HCT116 (cell line): ENCODE results near the gene ETS1. TPM values are rescaled to one million over a fixed set of nuclear protein-coding genes. Genes with fewer than 3 reads are reported as not detected.

Source experiments
- ATAC-seq: fragments of 200-7000 bp; cut with Tn5 transposase; 2 replicates; pipeline ENCODE4 v1.9.1; 2020; ENCODE audit warnings: mild to moderate bottlenecking, moderate library complexity
- BruUV-seq: library from RNA; stranded (reverse); fragments of 400-500 nt; replicated peaks from 2 replicates; lab custom pipeline; 2021; lab: Mats Ljungman, UMichigan
- CTCF ChIA-PET: fragments of 300-600 bp; sonication (Branson Sonifier 250); formaldehyde crosslinking; loops from one replicate; lab custom pipeline; 2021; ENCODE audit warnings: antibody characterized with exemption; lab: Charles Lee
- POLR2A ChIA-PET: fragments of 300-600, 350-600 bp; sonication (Branson Sonifier 250); formaldehyde crosslinking; loops from one replicate; lab custom pipeline; 2021; ENCODE audit warnings: antibody characterized with exemption; lab: Charles Lee
- RAD21 ChIA-PET, 2 experiments: fragments of 300-600 bp; sonication (Branson Sonifier 250); formaldehyde crosslinking; loops; one replicate each; lab custom pipeline; 2023; ENCODE audit warnings: low total read pairs in 2 of 2; ENCODE audit not compliant: uncharacterized antibody in 2 of 2, unreplicated experiment in 2 of 2, low non-redundant PET in 1 of 2; lab: Charles Lee
- DNase-seq: peaks from one replicate; pipeline ENCODE4 v3.0.0-alpha.2; 2010; ENCODE audit warnings: low read depth, low spot score
- H2AFZ ChIP-seq: fragments of 200-600 bp; shearing (Covaris generic), sonication (generic); 2 replicates; pipeline ENCODE4 v1.6.1; 2017; ENCODE audit warnings: low read depth, mixed run types, mixed read lengths, antibody characterized with exemption, low read length; ENCODE audit not compliant: poor library complexity, severe bottlenecking
- H3K27ac ChIP-seq: 2 replicates; pipeline ENCODE4 v1.5.1; 2012; ENCODE audit warnings: low read depth, low read length
- H3K27me3 ChIP-seq: fragments of 200-600 bp; sonication (generic); 2 replicates; pipeline ENCODE4 v1.6.1; 2016; ENCODE audit warnings: mixed run types, low read length, mixed read lengths; ENCODE audit not compliant: insufficient read depth
- H3K36me3 ChIP-seq, 2 experiments: fragments of 200-500 bp in 1 of 2; fragments of 200-600 bp in 1 of 2; sonication (Bioruptor generic) in 1 of 2; sonication (generic) in 1 of 2; 2 replicates each; pipeline versions ENCODE4 v1.5.1 to v1.6.1; 2014 to 2016; ENCODE audit warnings: low read length in 2 of 2, inconsistent platforms in 1 of 2, mixed read lengths in 1 of 2, mixed run types in 1 of 2; ENCODE audit not compliant: insufficient read depth in 2 of 2, control insufficient read depth in 1 of 2
- H3K4me1 ChIP-seq, 2 experiments: fragments of 200-600 bp in 1 of 2; sonication (generic) in 1 of 2; 2 replicates each; pipeline versions ENCODE4 v1.5.1 to v1.6.1; 2012 to 2017; ENCODE audit warnings: low read length in 2 of 2, inconsistent platforms in 1 of 2, mild to moderate bottlenecking in 1 of 2, mixed read lengths in 1 of 2, mixed run types in 1 of 2, moderate library complexity in 1 of 2; ENCODE audit not compliant: insufficient read depth in 2 of 2, control insufficient read depth in 1 of 2
- H3K4me2 ChIP-seq: fragments of 200-600 bp; sonication (generic); 2 replicates; pipeline ENCODE4 v1.6.1; 2017; ENCODE audit warnings: mixed run types, low read length, mixed read lengths
- H3K4me3 ChIP-seq, 2 experiments: fragments of 200-600 bp in 1 of 2; sonication (generic) in 1 of 2; replicated peaks in 1 of 2; 2 replicates each; pipeline ENCODE4 v1.5.1; 2011 to 2016; ENCODE audit warnings: low read length in 2 of 2, control low read depth in 1 of 2, low read depth in 1 of 2, mild to moderate bottlenecking in 1 of 2, mixed read lengths in 1 of 2, mixed run types in 1 of 2
- H3K79me2 ChIP-seq: fragments of 200-600 bp; sonication (generic); 2 replicates; pipeline ENCODE4 v1.6.1; 2017; ENCODE audit warnings: mild to moderate bottlenecking, mixed run types, low read length, moderate library complexity, mixed read lengths; ENCODE audit not compliant: insufficient read depth
- H3K9ac ChIP-seq: fragments of 200-600 bp; sonication (generic); 2 replicates; pipeline ENCODE4 v1.6.1; 2016; ENCODE audit warnings: low read length, mixed read lengths
- H3K9me2 ChIP-seq: fragments of 200-600 bp; sonication (generic), shearing (Covaris generic); 2 replicates; pipeline ENCODE4 v1.6.1; 2017; ENCODE audit warnings: mixed run types, mild to moderate bottlenecking, moderate library complexity; ENCODE audit not compliant: insufficient read depth
- H3K9me3 ChIP-seq, 2 experiments: fragments of 200-500 bp in 1 of 2; fragments of 200-600 bp in 1 of 2; sonication (Bioruptor generic) in 1 of 2; sonication (generic) in 1 of 2; 2 replicates each; pipeline ENCODE4 v1.6.1; 2014 to 2017; ENCODE audit warnings: low read length in 2 of 2, mixed read lengths in 2 of 2, inconsistent platforms in 1 of 2, low read depth in 1 of 2, mild to moderate bottlenecking in 1 of 2, mixed run types in 1 of 2, moderate library complexity in 1 of 2; ENCODE audit not compliant: control insufficient read depth in 1 of 2, insufficient read depth in 1 of 2
- H4K20me1 ChIP-seq: fragments of 200-600 bp; sonication (generic), shearing (Covaris generic); 2 replicates; pipeline ENCODE4 v1.6.1; 2017; ENCODE audit warnings: mixed run types, mild to moderate bottlenecking, moderate library complexity; ENCODE audit not compliant: insufficient read depth
- CEBPB ChIP-seq: IDR thresholded peaks from 2 replicates; pipeline ENCODE4 v1.6.1; 2012; ENCODE audit warnings: low read depth
- EGR1 ChIP-seq: IDR thresholded peaks from 2 replicates; pipeline ENCODE4 v1.6.1; 2012; ENCODE audit warnings: low read depth
- EZH2phosphoT487 ChIP-seq: fragments of 200-600 bp; IDR thresholded peaks from 2 replicates; pipeline ENCODE4 v1.6.1; 2018; ENCODE audit warnings: antibody characterized with exemption, borderline replicate concordance
- MAX ChIP-seq: IDR thresholded peaks from 2 replicates; pipeline ENCODE4 v1.6.1; 2012
- SRF ChIP-seq: IDR thresholded peaks from 2 replicates; pipeline ENCODE4 v1.6.1; 2012; ENCODE audit warnings: low read depth
- intact Hi-C: fragments of 100-400 bp; cut with micrococcal nuclease; formaldehyde crosslinking; loops from 2 replicates; pipeline ENCODE4 v1.10.0; 2022
- total RNA-seq: library from RNA; stranded (reverse); gene quantifications from one replicate; pipeline ENCODE4 v1.2.1, GENCODE V29; 2021; ENCODE audit not compliant: unreplicated experiment

Gene ETS1
- total RNA-seq, 1 experiment from 2014 or later = 9.2 TPM

GRCh38 chr11:128615076-128615475 is 27.7 kb upstream of the ETS1 start:
- no peak overlapping the region for H3K9ac ChIP-seq
- no peak for ATAC-seq
- no peak for DNase-seq
- H3K9me2 ChIP-seq = no peaks in the 10 kb centered on the region
- H2AFZ ChIP-seq = no peak overlapping the region
- CTCF ChIA-PET = no interaction called here
- no peak overlapping the region for H3K4me2 ChIP-seq
- TF ChIP-seq SRF = no peak
- no peaks in the 10 kb centered on the region for H3K79me2 ChIP-seq
- no peak overlapping the region for H3K4me3 ChIP-seq
- BruUV-seq = no TSS peak
- POLR2A ChIA-PET = no interaction called here
- no peaks in the 10 kb centered on the region for H3K9me3 ChIP-seq
- RAD21 ChIA-PET = no interaction called here
- H3K27me3 ChIP-seq = peaks cover 59% of the 10 kb centered on the region
- H3K27ac ChIP-seq = no peak overlapping the region
- no peaks in the 10 kb centered on the region for H4K20me1 ChIP-seq
- H3K4me1 ChIP-seq = no peaks in the 10 kb centered on the region
- H3K36me3 ChIP-seq = no peaks in the 10 kb centered on the region
- intact Hi-C loops = no loop called here

GRCh38 chr11:128614026-128614425 is 26.7 kb upstream of the ETS1 start:
- Histone ChIP-seq H3K4me2 (no peak overlapping the region), H3K79me2 (no peaks in the 10 kb centered on the region), H3K36me3 (no peaks in the 10 kb centered on the region), H3K27ac (no peak overlapping the region), H3K9me3 (no peaks in the 10 kb centered on the region), H4K20me1 (no peaks in the 10 kb centered on the region), H3K9ac (no peak overlapping the region), H3K4me3 (no peak overlapping the region), H3K4me1 (no peaks in the 10 kb centered on the region), H3K9me2 (no peaks in the 10 kb centered on the region), H2AFZ (no peak overlapping the region), H3K27me3 (peaks cover 68% of the 10 kb centered on the region)
- ChIA-PET CTCF (no interaction called here), RAD21 (no interaction called here), POLR2A (no interaction called here)
- no peak for ATAC-seq
- TF ChIP-seq CEBPB = no peak
- no peak for TF ChIP-seq EGR1
- TF ChIP-seq MAX = no peak
- no peak for TF ChIP-seq EZH2phosphoT487
- no TSS peak for BruUV-seq
- intact Hi-C loops = no loop called here
- DNase-seq = no peak
